Osteoblast (primary cell): ENCODE measurements around the gene CTNNA1. TPM values are rescaled to one million over a fixed set of nuclear protein-coding genes. Genes with fewer than 3 reads are reported as not detected.

Source experiments
- DNase-seq: peaks from one replicate; pipeline ENCODE4 v3.0.0; 2011; ENCODE audit warnings: low spot score, mixed read lengths; ENCODE audit not compliant: insufficient read length; ENCODE audit errors: missing footprints
- H2AFZ ChIP-seq: 2 replicates; pipeline ENCODE4 v1.6.0; 2011; ENCODE audit warnings: mild to moderate bottlenecking, low read length
- H3K27ac ChIP-seq: 2 replicates; pipeline ENCODE4 v1.5.1; 2011; ENCODE audit warnings: mild to moderate bottlenecking, low read depth, low read length, moderate library complexity
- H3K27me3 ChIP-seq: 2 replicates; pipeline ENCODE4 v1.6.0; 2012; ENCODE audit warnings: mild to moderate bottlenecking, control low read depth, inconsistent platforms, low read length, moderate library complexity; ENCODE audit not compliant: insufficient read depth
- H3K36me3 ChIP-seq: 2 replicates; pipeline ENCODE4 v1.5.1; 2011; ENCODE audit warnings: mild to moderate bottlenecking, low read length, control low read depth, moderate library complexity; ENCODE audit not compliant: insufficient read depth
- H3K4me1 ChIP-seq: 2 replicates; pipeline ENCODE4 v1.5.1; 2011; ENCODE audit warnings: mild to moderate bottlenecking, low read length, control low read depth, moderate library complexity; ENCODE audit not compliant: insufficient read depth
- H3K4me2 ChIP-seq: 2 replicates; pipeline ENCODE4 v1.6.0; 2011; ENCODE audit warnings: mild to moderate bottlenecking, low read length; ENCODE audit not compliant: insufficient read depth
- H3K4me3 ChIP-seq: fragments of 200-600 bp; sonication (generic); 3 replicates; pipeline ENCODE4 v1.5.1; 2012; ENCODE audit warnings: mild to moderate bottlenecking, low read length, inconsistent platforms; ENCODE audit not compliant: insufficient read depth
- H3K79me2 ChIP-seq: 2 replicates; pipeline ENCODE4 v1.6.0; 2012; ENCODE audit warnings: mild to moderate bottlenecking, low read length, control low read depth, inconsistent platforms; ENCODE audit not compliant: insufficient read depth
- H3K9me3 ChIP-seq: 2 replicates; pipeline ENCODE4 v1.5.1; 2011; ENCODE audit warnings: low read depth, low read length, control low read depth
- H4K20me1 ChIP-seq: 2 replicates; pipeline ENCODE4 v1.6.0; 2012; ENCODE audit warnings: mild to moderate bottlenecking, low read length, control low read depth; ENCODE audit not compliant: insufficient read depth
- total RNA-seq: library from RNA; depleted of rRNA; stranded (reverse); fragments of >200 nt; gene quantifications from 2 replicates; pipeline ENCODE4 v1.2.3, GENCODE V29; 2012
- TF ChIP-seq, protein P1 (sequence below): IDR thresholded peaks from 2 replicates; pipeline ENCODE4 v1.5.1; 2011; ENCODE audit warnings: mild to moderate bottlenecking, low read depth, low read length, moderate library complexity; ENCODE audit errors: extremely low read depth

The CTNNA1 gene
- total RNA-seq, 1 donor = 432 TPM

DNA sequence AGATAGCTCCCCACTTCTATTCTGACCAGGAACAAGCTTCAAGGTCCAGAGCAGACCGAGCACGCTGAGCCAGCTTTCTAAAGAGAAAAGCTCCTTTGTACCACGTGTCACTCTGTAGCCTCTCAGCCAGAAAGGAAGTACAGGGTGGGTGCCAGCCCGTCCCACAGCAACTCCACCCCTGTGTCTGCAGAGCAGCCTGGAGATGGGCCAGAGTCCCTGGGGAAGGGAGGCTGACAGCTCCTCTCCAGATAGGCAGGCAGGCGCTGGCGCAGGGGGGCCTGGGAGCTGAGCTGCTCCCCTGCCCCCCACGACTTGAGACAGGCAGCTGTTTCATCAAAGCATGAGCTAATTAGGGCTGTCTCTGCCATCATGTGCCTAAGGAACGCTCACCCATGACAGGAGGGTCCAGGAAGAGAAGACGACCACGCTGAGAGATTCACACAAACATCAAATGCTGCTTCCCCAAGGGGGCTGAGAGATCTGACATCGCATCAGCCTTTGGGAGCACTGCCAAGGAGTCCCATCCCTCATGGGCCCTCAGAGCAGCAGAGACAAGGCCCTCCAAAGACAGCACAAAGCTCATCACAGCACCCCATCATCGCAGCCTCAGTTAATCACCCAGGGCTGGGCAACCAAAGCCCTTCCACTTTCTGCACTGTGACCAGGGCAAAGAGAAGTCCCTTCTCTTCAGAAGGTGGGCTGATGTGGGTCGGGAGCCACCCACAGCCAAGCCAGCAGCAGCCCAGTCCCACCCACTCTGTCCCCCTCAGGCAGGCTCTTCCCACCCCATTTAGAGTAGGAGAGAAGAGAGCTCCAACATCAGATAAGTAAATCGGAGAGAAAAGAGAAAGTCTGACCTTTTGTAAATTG is 200.4 kb downstream of the CTNNA1 start:
- Histone ChIP-seq H3K36me3 (peaks cover 5% of the 10 kb centered on the region), H3K79me2 (no peaks in the 10 kb centered on the region), H3K27ac (no peak overlapping the region), H2AFZ (peak overlapping the region; percentile 49), H3K4me1 (peaks cover 11% of the 10 kb centered on the region), H3K9me3 (no peaks in the 10 kb centered on the region), H3K4me2 (peak overlapping the region; percentile 48), H3K27me3 (no peaks in the 10 kb centered on the region), H4K20me1 (peaks cover 4% of the 10 kb centered on the region), H3K4me3 (peak overlapping the region; percentile 8)
- TF ChIP-seq, protein P1, sequence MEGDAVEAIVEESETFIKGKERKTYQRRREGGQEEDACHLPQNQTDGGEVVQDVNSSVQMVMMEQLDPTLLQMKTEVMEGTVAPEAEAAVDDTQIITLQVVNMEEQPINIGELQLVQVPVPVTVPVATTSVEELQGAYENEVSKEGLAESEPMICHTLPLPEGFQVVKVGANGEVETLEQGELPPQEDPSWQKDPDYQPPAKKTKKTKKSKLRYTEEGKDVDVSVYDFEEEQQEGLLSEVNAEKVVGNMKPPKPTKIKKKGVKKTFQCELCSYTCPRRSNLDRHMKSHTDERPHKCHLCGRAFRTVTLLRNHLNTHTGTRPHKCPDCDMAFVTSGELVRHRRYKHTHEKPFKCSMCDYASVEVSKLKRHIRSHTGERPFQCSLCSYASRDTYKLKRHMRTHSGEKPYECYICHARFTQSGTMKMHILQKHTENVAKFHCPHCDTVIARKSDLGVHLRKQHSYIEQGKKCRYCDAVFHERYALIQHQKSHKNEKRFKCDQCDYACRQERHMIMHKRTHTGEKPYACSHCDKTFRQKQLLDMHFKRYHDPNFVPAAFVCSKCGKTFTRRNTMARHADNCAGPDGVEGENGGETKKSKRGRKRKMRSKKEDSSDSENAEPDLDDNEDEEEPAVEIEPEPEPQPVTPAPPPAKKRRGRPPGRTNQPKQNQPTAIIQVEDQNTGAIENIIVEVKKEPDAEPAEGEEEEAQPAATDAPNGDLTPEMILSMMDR = no peak
- peak; percentile 96 for DNase-seq

GRCh38 chr5:138954257-138955012 is 201.2 kb downstream of the CTNNA1 start:
- Histone ChIP-seq H4K20me1 (peaks cover 4% of the 10 kb centered on the region), H3K27ac (no peak overlapping the region), H3K36me3 (peaks cover 5% of the 10 kb centered on the region), H3K4me2 (no peak overlapping the region), H3K79me2 (no peaks in the 10 kb centered on the region), H2AFZ (no peak overlapping the region), H3K27me3 (no peaks in the 10 kb centered on the region), H3K4me1 (peaks cover 11% of the 10 kb centered on the region), H3K9me3 (no peaks in the 10 kb centered on the region), H3K4me3 (no peak overlapping the region)
- TF ChIP-seq, protein P1 = no peak
- DNase-seq = peak; percentile 52

- TF ChIP-seq, protein P1 = no peak
- no peak overlapping the region for H2AFZ ChIP-seq
- no peak overlapping the region for H3K27ac ChIP-seq
- peaks cover 11% of the 10 kb centered on the region for H3K4me1 ChIP-seq
- H3K4me2 ChIP-seq = no peak overlapping the region
- no peaks in the 10 kb centered on the region for H3K27me3 ChIP-seq
- H3K36me3 ChIP-seq = peaks cover 5% of the 10 kb centered on the region
- peak; percentile 56 for DNase-seq
- H4K20me1 ChIP-seq = peaks cover 4% of the 10 kb centered on the region
- no peaks in the 10 kb centered on the region for H3K79me2 ChIP-seq
- no peaks in the 10 kb centered on the region for H3K9me3 ChIP-seq
- H3K4me3 ChIP-seq = no peak overlapping the region
Measured at GRCh38 chr5:138955013-138955660, 201.9 kb downstream of the CTNNA1 start.
